K562 (cell line): ENCODE measurements around the gene ADCY5.
A peak's percentile ranks its signal among the peaks of the same experiment; 100 is the strongest.

ENCODE experiments used
- GATAD2B ChIP-seq: fragments of 450-650 bp; IDR thresholded peaks from 2 replicates; pipeline ENCODE4 v1.6.1; 2017; ENCODE audit warnings: mild to moderate bottlenecking, borderline replicate concordance
- HMGXB4 ChIP-seq: sonication (generic); formaldehyde crosslinking; IDR thresholded peaks from 2 replicates; pipeline ENCODE4 v1.8.1; 2023; ENCODE audit warnings: mild to moderate bottlenecking, missing genetic modification reagents
- KLF10 ChIP-seq: fragments of 250-450 bp; sonication (Bioruptor Pico); IDR thresholded peaks from 2 replicates; pipeline ENCODE4 v1.6.1; 2021; ENCODE audit warnings: matching md5 sums
- MYBL2 ChIP-seq, 2 experiments: fragments of 450-650 bp in 1 of 2; sonication (generic) in 1 of 2; formaldehyde crosslinking in 1 of 2; IDR thresholded peaks; 2 replicates each; pipeline versions ENCODE4 v1.6.1 to v1.8.1; 2017 to 2022; ENCODE audit warnings: borderline replicate concordance in 1 of 2, inconsistent platforms in 1 of 2, low read depth in 1 of 2, mild to moderate bottlenecking in 1 of 2, missing genetic modification reagents in 1 of 2, moderate library complexity in 1 of 2
- NR2C2 ChIP-seq, 2 experiments: fragments of 200-800 bp in 1 of 2; sonication (Bioruptor generic) in 1 of 2; sonication (generic) in 1 of 2; formaldehyde crosslinking in 1 of 2; IDR thresholded peaks; 2 replicates each; pipeline versions ENCODE4 v1.6.1 to v1.8.0; 2016 to 2022; ENCODE audit warnings: mild to moderate bottlenecking in 1 of 2, missing compliant biosample characterization in 1 of 2, missing genetic modification characterization in 1 of 2, missing genetic modification reagents in 1 of 2
- NR3C1 ChIP-seq: sonication (generic); formaldehyde crosslinking; IDR thresholded peaks from 2 replicates; pipeline ENCODE4 v1.8.1; 2022; ENCODE audit warnings: missing genetic modification reagents
- SREBF1 ChIP-seq: fragments of 150-350 bp; IDR thresholded peaks from 2 replicates; pipeline ENCODE4 v1.6.1; 2014; ENCODE audit warnings: antibody characterized with exemption, low read depth, low read length, borderline replicate concordance
- ZNF518B ChIP-seq: fragments of 250-450 bp; sonication (Bioruptor Pico); IDR thresholded peaks from 2 replicates; pipeline ENCODE4 v1.5.0; 2021; ENCODE audit warnings: mild to moderate bottlenecking, moderate library complexity
- TF ChIP-seq, protein P1 (sequence below), 3 experiments: IDR thresholded peaks in 2 of 3; conservative IDR thresholded peaks in 1 of 3; 2 replicates each; pipeline ENCODE4 v1.5.1; 2011 to 2012; ENCODE audit warnings: low read length in 3 of 3, mild to moderate bottlenecking in 3 of 3, control low read depth in 2 of 3, improper control_type of control experiment in 1 of 3, inconsistent platforms in 1 of 3, low read depth in 1 of 3, mixed read lengths in 1 of 3, moderate library complexity in 1 of 3; ENCODE audit not compliant: insufficient read depth in 2 of 3
- TF ChIP-seq, protein P2 (sequence below): fragments of 150-350 bp; conservative IDR thresholded peaks from 2 replicates; pipeline ENCODE4 v1.6.1; 2014; ENCODE audit warnings: low read length

DNA sequence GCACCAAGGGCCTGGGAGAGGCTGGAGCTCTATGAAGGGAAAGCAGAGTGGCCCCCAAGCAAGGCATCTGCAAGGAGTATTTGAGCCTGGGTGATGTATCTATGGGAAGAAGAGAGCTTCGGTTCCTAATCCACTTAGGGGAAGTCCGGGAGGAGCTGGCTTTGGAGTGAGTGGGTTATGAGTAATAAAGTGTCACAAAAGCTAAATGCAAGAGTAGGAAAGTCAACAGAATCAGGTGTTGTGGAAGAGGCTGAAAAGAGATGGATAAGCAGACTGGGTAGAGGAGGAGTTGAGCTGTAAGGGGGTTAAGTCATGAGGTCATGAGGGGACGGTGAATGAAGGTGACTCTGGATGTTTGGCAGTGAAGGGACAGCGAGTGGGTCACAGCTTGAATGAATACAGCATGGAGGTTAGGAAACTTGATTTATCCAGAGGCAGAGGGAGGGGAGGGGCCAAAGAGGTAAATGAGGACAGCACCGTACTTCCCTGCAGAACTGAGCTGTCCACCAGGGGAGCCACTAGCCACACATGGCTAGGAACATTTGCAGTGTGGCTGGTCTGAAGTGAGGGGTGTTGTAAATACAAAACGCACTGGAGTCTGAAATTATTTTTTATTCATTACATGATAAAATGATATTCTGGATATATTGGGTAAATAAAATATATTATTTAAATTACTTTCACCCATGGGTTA is 83.3 kb downstream of the ADCY5 start:
- TF ChIP-seq SREBF1, result no peak
- no peak for TF ChIP-seq NR3C1 (CRISPR knock-in tag)
- TF ChIP-seq KLF10, result no peak
- TF ChIP-seq, protein P1, sequence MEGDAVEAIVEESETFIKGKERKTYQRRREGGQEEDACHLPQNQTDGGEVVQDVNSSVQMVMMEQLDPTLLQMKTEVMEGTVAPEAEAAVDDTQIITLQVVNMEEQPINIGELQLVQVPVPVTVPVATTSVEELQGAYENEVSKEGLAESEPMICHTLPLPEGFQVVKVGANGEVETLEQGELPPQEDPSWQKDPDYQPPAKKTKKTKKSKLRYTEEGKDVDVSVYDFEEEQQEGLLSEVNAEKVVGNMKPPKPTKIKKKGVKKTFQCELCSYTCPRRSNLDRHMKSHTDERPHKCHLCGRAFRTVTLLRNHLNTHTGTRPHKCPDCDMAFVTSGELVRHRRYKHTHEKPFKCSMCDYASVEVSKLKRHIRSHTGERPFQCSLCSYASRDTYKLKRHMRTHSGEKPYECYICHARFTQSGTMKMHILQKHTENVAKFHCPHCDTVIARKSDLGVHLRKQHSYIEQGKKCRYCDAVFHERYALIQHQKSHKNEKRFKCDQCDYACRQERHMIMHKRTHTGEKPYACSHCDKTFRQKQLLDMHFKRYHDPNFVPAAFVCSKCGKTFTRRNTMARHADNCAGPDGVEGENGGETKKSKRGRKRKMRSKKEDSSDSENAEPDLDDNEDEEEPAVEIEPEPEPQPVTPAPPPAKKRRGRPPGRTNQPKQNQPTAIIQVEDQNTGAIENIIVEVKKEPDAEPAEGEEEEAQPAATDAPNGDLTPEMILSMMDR (IDR thresholded peaks at IDR 0.05 in 2 of 3, conservative IDR thresholded peaks at IDR 0.05 in 1 of 3; ENCODE audit: insufficient read depth in 2 of 3, low read depth in 1 of 3, low read length in 3 of 3), result peak; percentile 58 to 70 (median 59)
- no peak for TF ChIP-seq NR2C2 (CRISPR knock-in tag; IDR thresholded peaks at IDR 0.05)
- TF ChIP-seq NR2C2 (tag; IDR thresholded peaks at IDR 0.05), result no peak
- TF ChIP-seq HMGXB4 (CRISPR knock-in tag), result no peak
- no peak for TF ChIP-seq ZNF518B (CRISPR knock-in tag)
- TF ChIP-seq, protein P2, sequence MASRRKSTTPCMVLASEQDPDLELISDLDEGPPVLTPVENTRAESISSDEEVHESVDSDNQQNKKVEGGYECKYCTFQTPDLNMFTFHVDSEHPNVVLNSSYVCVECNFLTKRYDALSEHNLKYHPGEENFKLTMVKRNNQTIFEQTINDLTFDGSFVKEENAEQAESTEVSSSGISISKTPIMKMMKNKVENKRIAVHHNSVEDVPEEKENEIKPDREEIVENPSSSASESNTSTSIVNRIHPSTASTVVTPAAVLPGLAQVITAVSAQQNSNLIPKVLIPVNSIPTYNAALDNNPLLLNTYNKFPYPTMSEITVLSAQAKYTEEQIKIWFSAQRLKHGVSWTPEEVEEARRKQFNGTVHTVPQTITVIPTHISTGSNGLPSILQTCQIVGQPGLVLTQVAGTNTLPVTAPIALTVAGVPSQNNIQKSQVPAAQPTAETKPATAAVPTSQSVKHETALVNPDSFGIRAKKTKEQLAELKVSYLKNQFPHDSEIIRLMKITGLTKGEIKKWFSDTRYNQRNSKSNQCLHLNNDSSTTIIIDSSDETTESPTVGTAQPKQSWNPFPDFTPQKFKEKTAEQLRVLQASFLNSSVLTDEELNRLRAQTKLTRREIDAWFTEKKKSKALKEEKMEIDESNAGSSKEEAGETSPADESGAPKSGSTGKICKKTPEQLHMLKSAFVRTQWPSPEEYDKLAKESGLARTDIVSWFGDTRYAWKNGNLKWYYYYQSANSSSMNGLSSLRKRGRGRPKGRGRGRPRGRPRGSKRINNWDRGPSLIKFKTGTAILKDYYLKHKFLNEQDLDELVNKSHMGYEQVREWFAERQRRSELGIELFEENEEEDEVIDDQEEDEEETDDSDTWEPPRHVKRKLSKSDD, result no peak
- no peak for TF ChIP-seq GATAD2B
- TF ChIP-seq MYBL2 (IDR thresholded peaks at IDR 0.05; ENCODE audit: low read depth), result no peak
- no peak for TF ChIP-seq MYBL2 (CRISPR knock-in tag; IDR thresholded peaks at IDR 0.05; ENCODE audit: borderline replicate concordance)
